Measurements from ENCODE around the gene SPAG16.

DNA sequence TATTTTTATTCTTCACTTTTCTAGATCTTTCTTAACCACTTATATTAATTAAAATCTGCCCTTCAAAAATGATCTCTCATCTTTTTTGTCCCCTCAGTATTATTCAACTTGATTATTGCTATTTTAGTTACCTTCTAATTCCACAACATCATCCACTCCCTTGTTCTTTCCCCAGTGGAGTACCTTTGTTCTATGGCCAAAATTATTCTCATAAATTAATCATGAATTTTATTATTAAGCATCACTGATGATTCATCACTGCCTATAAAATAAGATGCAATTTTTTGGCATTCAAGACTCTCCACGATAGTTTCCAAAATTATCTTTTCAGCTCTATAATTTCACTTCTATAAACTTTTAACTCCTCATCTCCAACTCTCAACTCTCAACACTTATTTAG, 505.7 kb downstream of the SPAG16 start:
- TF ChIP-seq, protein P1, sequence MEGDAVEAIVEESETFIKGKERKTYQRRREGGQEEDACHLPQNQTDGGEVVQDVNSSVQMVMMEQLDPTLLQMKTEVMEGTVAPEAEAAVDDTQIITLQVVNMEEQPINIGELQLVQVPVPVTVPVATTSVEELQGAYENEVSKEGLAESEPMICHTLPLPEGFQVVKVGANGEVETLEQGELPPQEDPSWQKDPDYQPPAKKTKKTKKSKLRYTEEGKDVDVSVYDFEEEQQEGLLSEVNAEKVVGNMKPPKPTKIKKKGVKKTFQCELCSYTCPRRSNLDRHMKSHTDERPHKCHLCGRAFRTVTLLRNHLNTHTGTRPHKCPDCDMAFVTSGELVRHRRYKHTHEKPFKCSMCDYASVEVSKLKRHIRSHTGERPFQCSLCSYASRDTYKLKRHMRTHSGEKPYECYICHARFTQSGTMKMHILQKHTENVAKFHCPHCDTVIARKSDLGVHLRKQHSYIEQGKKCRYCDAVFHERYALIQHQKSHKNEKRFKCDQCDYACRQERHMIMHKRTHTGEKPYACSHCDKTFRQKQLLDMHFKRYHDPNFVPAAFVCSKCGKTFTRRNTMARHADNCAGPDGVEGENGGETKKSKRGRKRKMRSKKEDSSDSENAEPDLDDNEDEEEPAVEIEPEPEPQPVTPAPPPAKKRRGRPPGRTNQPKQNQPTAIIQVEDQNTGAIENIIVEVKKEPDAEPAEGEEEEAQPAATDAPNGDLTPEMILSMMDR (IDR thresholded peaks at IDR 0.05), result no peak
- TF ChIP-seq POLR2A (IDR thresholded peaks at IDR 0.05), result no peak

All from heart left ventricle (tissue), 13 donors.